Hematopoietic multipotent progenitor cell treated with erythropoietin and hydrocortisone succinate and interleukin-3 and kit ligand, for 8 days (in vitro differentiated cells): Measurements from ENCODE around the gene INPP5F.
A peak's percentile ranks its signal among the peaks of the same experiment; 100 is the strongest.
"Not testable (repeated sequence)": the region's sequence is repeated elsewhere in the genome, so short reads cannot be mapped to it uniquely, and the experiment has no call there.

ENCODE experiments used
- DNase-seq: peaks from one replicate; pipeline ENCODE4 v3.0.0-alpha.2; 2015

The INPP5F gene

GRCh38 chr10:119707331-119707730 lies 18.5 kb upstream of the INPP5F start:
- not testable (repeated sequence) for DNase-seq

DNA sequence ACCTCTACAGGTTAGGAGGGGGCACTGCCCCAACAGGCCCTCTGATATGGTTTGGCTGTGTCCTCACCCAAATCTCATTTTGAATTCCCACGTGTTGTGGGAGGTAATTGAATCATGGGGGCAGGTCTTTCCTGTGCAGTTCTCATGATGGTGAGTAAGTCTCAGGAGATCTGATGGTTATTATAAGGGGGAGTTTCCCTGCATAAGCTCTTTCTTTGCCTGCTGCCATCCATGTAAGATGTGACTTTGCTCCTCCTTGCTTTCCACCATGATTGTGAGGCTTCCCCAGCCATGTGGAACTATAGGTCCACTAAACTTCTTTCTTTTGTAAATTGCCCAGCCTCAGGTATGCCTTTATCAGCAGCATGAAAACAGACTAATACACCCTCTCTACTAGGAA lies 14.9 kb upstream of the INPP5F start:
- not testable (repeated sequence) for DNase-seq

GRCh38 chr10:119713744-119714483 lies 11.9 kb upstream of the INPP5F start:
- DNase-seq, result no peak

DNA sequence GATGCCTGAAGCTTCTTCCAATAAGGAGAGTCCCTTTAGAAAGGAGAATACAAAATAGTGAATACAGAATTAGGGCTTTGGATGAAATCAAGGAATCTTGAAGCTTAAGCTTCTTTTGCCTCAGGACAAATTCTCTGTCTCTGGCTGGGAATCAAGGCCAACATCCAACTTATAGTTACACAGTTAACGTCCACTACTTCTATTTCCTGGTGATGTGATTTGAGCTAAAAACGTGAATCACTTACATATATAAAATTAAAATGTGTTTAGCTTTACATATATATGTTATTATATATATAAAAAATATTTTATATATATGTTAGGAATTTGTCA lies 11.4 kb upstream of the INPP5F start:
- no peak for DNase-seq

GRCh38 chr10:119715628-119716505 lies 10.0 kb upstream of the INPP5F start:
- DNase-seq, result no peak

GRCh38 chr10:119723161-119723560 lies 2.7 kb upstream of the INPP5F start:
- DNase-seq, result no peak

GRCh38 chr10:119723624-119724023 lies 2.2 kb upstream of the INPP5F start:
- DNase-seq, result no peak

GRCh38 chr10:119724593-119725516 lies 995 bp upstream of the INPP5F start:
- DNase-seq, result peak; percentile 47

GRCh38 chr10:119725517-119725827 lies 378 bp upstream of the INPP5F start:
- DNase-seq, result no peak

DNA sequence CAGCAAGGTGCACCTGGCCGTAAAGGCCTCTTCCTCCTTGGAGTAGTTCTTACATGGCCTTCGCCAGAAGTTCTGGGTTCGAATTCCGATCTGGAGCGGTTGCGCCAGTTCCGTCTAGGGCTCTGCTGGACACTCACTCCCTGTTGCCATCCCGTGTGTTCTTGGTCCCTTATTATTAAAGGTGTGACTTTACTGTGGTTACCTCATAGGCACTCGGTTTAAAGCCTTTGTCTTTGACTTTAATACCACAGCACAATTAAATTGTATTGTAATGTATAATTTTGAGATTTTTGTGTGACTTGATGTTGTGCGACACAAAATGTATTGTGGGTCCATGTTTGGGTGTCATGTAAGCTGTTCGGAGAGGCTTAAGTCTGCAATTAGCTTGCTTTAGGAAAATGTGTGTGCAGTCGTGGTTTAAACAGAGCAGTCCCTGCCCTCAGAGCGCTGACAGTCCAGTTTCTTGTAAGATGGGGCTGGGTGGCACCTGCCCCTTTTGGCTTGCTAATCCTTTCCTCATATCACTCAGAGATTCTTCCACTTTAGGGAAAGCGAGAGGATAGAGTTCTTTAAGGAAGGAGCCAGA lies 919 bp downstream of the INPP5F start:
- no peak for DNase-seq

GRCh38 chr10:119728172-119728800 lies 2.4 kb downstream of the INPP5F start:
- DNase-seq, result no peak

DNA sequence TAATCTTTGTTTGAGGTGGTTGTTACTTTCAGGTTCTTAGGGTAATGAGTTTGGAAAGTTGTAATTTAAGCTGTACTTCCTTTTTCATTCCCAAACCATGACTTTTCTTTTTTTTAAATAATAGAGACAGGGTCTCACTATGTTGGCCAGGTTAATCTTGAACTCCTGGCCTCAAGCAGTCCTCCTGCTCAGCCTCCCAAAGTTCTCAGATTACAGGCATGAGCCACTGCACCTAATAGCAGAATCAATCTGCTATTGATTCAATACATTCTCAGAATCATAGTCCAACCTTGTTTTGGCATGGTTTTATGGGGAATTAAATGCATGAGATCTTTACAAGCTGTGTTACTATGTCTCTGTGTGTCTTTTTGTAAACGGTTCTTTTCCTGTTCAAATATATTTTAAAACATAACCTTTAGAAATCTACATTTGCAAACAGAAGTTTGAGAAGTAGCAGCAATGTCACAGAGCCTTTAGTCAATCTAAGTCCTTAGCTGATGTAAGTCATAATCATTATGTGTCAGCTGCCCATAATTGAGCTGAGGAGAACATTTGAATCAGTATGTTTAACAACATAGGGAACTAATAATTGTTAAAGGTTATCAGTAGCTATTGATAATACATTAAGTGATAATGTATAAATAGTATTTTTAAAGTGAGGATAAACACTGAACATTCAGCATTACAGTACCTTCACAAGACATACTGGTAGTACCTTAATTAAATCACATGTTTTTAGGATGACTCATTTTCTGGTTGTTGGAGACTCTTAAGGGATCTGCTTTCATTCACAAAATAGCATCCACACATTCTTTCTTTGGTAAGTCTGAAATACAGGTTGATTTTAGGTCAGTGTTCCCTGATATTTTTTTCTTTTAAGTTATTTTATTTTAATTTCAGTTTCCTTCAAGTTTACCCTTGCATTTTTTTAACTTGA lies 8.8 kb downstream of the INPP5F start:
- no peak for DNase-seq

DNA sequence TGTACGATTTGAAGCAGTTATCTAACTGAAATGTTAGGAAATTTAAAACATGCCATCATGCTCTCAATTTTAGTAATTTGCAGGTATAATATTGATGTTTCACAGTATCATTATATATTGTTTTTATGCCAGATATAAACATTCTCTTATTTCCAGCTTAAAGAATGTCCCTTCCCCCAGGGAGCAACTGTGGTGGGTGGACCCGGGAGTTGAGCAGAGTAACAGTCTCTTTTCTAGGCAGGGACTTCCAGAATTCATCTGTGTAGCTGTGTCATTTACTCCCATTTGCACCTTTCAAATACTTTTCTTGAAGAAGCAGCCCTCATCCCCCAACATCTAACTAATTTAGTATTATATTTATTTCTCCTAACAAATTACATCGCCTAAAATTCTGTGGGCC lies 9.6 kb downstream of the INPP5F start:
- no peak for DNase-seq

- DNase-seq, result no peak
These were observed 10.4 kb downstream of the INPP5F start for GRCh38 chr10:119736220-119736619.

DNA sequence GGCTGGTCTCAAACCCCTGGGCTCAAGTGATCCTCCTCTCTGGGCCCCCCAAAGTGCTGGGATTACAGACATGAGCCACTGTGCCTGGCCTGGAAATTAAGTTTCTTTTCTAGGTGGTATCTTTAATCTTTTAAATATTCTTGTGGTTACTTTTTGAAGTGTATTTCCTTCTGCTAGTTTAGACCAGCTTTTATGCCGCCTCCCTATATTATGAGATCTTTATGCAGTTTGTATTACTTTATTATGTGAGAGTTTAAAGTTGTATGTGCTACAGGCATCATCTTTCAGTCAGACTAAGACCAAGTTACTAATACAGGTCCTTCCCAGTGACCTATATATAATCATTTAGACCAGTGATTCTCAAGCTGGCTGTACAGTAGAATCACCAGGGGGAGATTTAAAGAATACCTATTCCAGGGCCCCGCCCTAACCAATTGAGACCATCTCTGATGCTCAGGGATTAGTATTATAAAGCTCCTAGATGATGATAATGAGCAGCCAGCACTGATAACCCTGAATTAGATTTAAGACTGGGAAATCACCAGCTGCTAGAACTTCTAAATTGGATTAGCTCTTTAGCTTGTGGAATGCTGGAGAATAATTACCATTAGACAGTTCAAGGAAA lies 11.3 kb downstream of the INPP5F start:
- no peak for DNase-seq

- DNase-seq, result peak; percentile 59
These were observed 12.0 kb downstream of the INPP5F start for GRCh38 chr10:119737823-119738222.

GRCh38 chr10:119738962-119739361 lies 13.1 kb downstream of the INPP5F start:
- no peak for DNase-seq

DNA sequence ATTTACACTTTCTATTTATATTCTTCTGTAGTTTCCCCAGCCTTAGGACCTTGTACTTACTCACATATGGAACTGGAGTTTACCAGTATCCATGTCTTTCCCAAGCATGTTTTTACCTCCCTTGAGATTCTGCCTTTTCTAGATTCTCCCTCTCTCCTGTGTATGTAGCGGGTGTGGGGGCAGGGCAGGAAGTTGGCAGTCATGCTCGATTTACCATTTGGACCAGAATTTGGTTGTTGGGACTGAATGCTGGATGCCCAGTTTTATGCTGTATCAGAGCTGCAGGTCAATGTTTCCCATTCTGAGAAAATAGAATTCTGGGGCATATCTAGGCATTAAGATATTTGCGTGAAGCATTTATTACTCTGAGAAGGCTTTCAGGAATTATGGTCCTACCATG lies 14.2 kb downstream of the INPP5F start:
- no peak for DNase-seq

GRCh38 chr10:119742947-119743648 lies 17.2 kb downstream of the INPP5F start:
- DNase-seq, result no peak

GRCh38 chr10:119747940-119748339 lies 22.1 kb downstream of the INPP5F start:
- DNase-seq, result no peak
